IPS-20b (cell line): ENCODE measurements around the gene TM9SF4.

ENCODE experiments used
- H3K27ac ChIP-seq: one replicate; pipeline ENCODE4 v1.5.1; 2013; ENCODE audit warnings: low read length
- H3K27me3 ChIP-seq: 2 replicates; pipeline ENCODE4 v1.6.1; 2013; ENCODE audit warnings: mild to moderate bottlenecking, low read length, inconsistent platforms; ENCODE audit not compliant: insufficient read depth
- H3K36me3 ChIP-seq: 2 replicates; pipeline ENCODE4 v1.6.1; 2013; ENCODE audit warnings: low read depth, mild to moderate bottlenecking, inconsistent platforms, low read length, moderate library complexity; ENCODE audit not compliant: insufficient read depth
- H3K4me1 ChIP-seq: 2 replicates; pipeline ENCODE4 v1.6.1; 2013; ENCODE audit warnings: mild to moderate bottlenecking, control low read depth, inconsistent platforms, low read length, moderate library complexity; ENCODE audit not compliant: insufficient read depth
- H3K4me3 ChIP-seq: 2 replicates; pipeline ENCODE4 v1.5.1; 2013; ENCODE audit warnings: mild to moderate bottlenecking, low read length, inconsistent platforms
- H3K9ac ChIP-seq: 2 replicates; pipeline ENCODE4 v1.6.1; 2013; ENCODE audit warnings: low read depth, mild to moderate bottlenecking, inconsistent platforms, low read length, moderate library complexity
- H3K9me3 ChIP-seq: 2 replicates; pipeline ENCODE4 v1.6.1; 2013; ENCODE audit warnings: mild to moderate bottlenecking, low read depth, low read length, inconsistent platforms; ENCODE audit not compliant: insufficient read depth

Gene TM9SF4

GRCh38 chr20:32072168-32072750 lies 37.3 kb upstream of the TM9SF4 start:
- Histone ChIP-seq H3K36me3 (no peaks in the 10 kb centered on the region), H3K4me3 (no peak overlapping the region), H3K27me3 (no peaks in the 10 kb centered on the region; the same call in 1 of the 2 replicates), H3K9ac (no peak overlapping the region), H3K27ac (no peak overlapping the region), H3K9me3 (no peaks in the 10 kb centered on the region), H3K4me1 (0 out of 2 replicates have a peak, but pooled peaks cover 2% of the 10 kb centered on the region)

GRCh38 chr20:32075534-32075933 lies 34.0 kb upstream of the TM9SF4 start:
- Histone ChIP-seq H3K9me3 (no peaks in the 10 kb centered on the region), H3K27me3 (no peaks in the 10 kb centered on the region; the same call in 1 of the 2 replicates), H3K27ac (no peak overlapping the region), H3K9ac (no peak overlapping the region), H3K4me1 (no peaks in the 10 kb centered on the region), H3K4me3 (no peak overlapping the region), H3K36me3 (no peaks in the 10 kb centered on the region)

GRCh38 chr20:32077190-32077589 lies 32.3 kb upstream of the TM9SF4 start:
- H3K4me1 ChIP-seq = no peaks in the 10 kb centered on the region
- H3K9ac ChIP-seq = no peak overlapping the region
- H3K27ac ChIP-seq = no peak overlapping the region
- no peaks in the 10 kb centered on the region for H3K9me3 ChIP-seq
- no peaks in the 10 kb centered on the region for H3K36me3 ChIP-seq
- no peaks in the 10 kb centered on the region; the same call in 1 of the 2 replicates for H3K27me3 ChIP-seq
- H3K4me3 ChIP-seq = no peak overlapping the region

- no peak overlapping the region for H3K4me3 ChIP-seq
- H3K4me1 ChIP-seq = no peaks in the 10 kb centered on the region
- H3K9ac ChIP-seq = no peak overlapping the region
- no peaks in the 10 kb centered on the region for H3K9me3 ChIP-seq
- H3K27me3 ChIP-seq = no peaks in the 10 kb centered on the region; the same call in 1 of the 2 replicates
- no peak overlapping the region for H3K27ac ChIP-seq
- no peaks in the 10 kb centered on the region for H3K36me3 ChIP-seq
These were observed 31.2 kb upstream of the TM9SF4 start for GRCh38 chr20:32078322-32078721.

- Histone ChIP-seq H3K36me3 (no peaks in the 10 kb centered on the region), H3K9me3 (no peaks in the 10 kb centered on the region), H3K9ac (no peak overlapping the region), H3K4me3 (no peak overlapping the region), H3K4me1 (no peaks in the 10 kb centered on the region), H3K27me3 (no peaks in the 10 kb centered on the region; the same call in 1 of the 2 replicates), H3K27ac (no peak overlapping the region)
These were observed 30.7 kb upstream of the TM9SF4 start for GRCh38 chr20:32078791-32079190.

GRCh38 chr20:32079655-32080109 lies 29.8 kb upstream of the TM9SF4 start:
- H3K27ac ChIP-seq = no peak overlapping the region
- H3K4me1 ChIP-seq = no peaks in the 10 kb centered on the region
- no peak overlapping the region for H3K4me3 ChIP-seq
- H3K27me3 ChIP-seq = no peaks in the 10 kb centered on the region; the same call in 1 of the 2 replicates
- no peaks in the 10 kb centered on the region for H3K9me3 ChIP-seq
- no peak overlapping the region for H3K9ac ChIP-seq
- H3K36me3 ChIP-seq = no peaks in the 10 kb centered on the region

- no peaks in the 10 kb centered on the region for H3K36me3 ChIP-seq
- no peak overlapping the region for H3K9ac ChIP-seq
- no peak overlapping the region for H3K27ac ChIP-seq
- no peaks in the 10 kb centered on the region for H3K4me1 ChIP-seq
- no peaks in the 10 kb centered on the region for H3K27me3 ChIP-seq
- no peak overlapping the region for H3K4me3 ChIP-seq
- H3K9me3 ChIP-seq = no peaks in the 10 kb centered on the region
These were observed 28.7 kb upstream of the TM9SF4 start for GRCh38 chr20:32080783-32081182.

GRCh38 chr20:32083469-32083868 lies 26.0 kb upstream of the TM9SF4 start:
- H3K4me1 ChIP-seq = no peaks in the 10 kb centered on the region
- no peaks in the 10 kb centered on the region for H3K9me3 ChIP-seq
- H3K9ac ChIP-seq = no peak overlapping the region
- H3K27me3 ChIP-seq = no peaks in the 10 kb centered on the region
- no peak overlapping the region for H3K4me3 ChIP-seq
- H3K27ac ChIP-seq = no peak overlapping the region
- H3K36me3 ChIP-seq = no peaks in the 10 kb centered on the region

- Histone ChIP-seq H3K4me1 (peaks cover 24% of the 10 kb centered on the region), H3K4me3 (no peak overlapping the region), H3K36me3 (no peaks in the 10 kb centered on the region), H3K27ac (no peak overlapping the region), H3K9ac (no peak overlapping the region), H3K27me3 (no peaks in the 10 kb centered on the region), H3K9me3 (0 out of 2 replicates have a peak, but pooled peaks cover 3% of the 10 kb centered on the region)
These were observed 22.4 kb upstream of the TM9SF4 start for GRCh38 chr20:32087070-32087469.

- H3K9ac ChIP-seq = peak overlapping the region; percentile 14; the same call in 1 of the 2 replicates
- H3K4me1 ChIP-seq = peaks cover 24% of the 10 kb centered on the region
- no peak overlapping the region for H3K27ac ChIP-seq
- no peaks in the 10 kb centered on the region for H3K36me3 ChIP-seq
- no peaks in the 10 kb centered on the region for H3K27me3 ChIP-seq
- H3K9me3 ChIP-seq = 0 out of 2 replicates have a peak, but pooled peaks cover 3% of the 10 kb centered on the region
- no peak overlapping the region for H3K4me3 ChIP-seq
These were observed 20.8 kb upstream of the TM9SF4 start for GRCh38 chr20:32088759-32089158.

GRCh38 chr20:32089637-32090362 lies 19.7 kb upstream of the TM9SF4 start:
- no peaks in the 10 kb centered on the region for H3K36me3 ChIP-seq
- peak overlapping the region; percentile 6 for H3K27ac ChIP-seq
- peak overlapping the region; percentile 14 for H3K9ac ChIP-seq
- H3K4me1 ChIP-seq = peaks cover 24% of the 10 kb centered on the region
- peak overlapping the region; percentile 20; the same call in 1 of the 2 replicates for H3K4me3 ChIP-seq
- 0 out of 2 replicates have a peak, but pooled peaks cover 3% of the 10 kb centered on the region for H3K9me3 ChIP-seq
- no peaks in the 10 kb centered on the region for H3K27me3 ChIP-seq

- H3K36me3 ChIP-seq = no peaks in the 10 kb centered on the region
- H3K27me3 ChIP-seq = no peaks in the 10 kb centered on the region
- H3K9me3 ChIP-seq = 0 out of 2 replicates have a peak, but pooled peaks cover 3% of the 10 kb centered on the region
- H3K4me1 ChIP-seq = peaks cover 24% of the 10 kb centered on the region
- no peak overlapping the region for H3K4me3 ChIP-seq
- no peak overlapping the region for H3K27ac ChIP-seq
- no peak overlapping the region for H3K9ac ChIP-seq
These were observed 17.6 kb upstream of the TM9SF4 start for GRCh38 chr20:32091888-32092346.
